B cell (primary cell): ENCODE data around the gene PRR20D. TPM values are rescaled to one million over a fixed set of nuclear protein-coding genes. Genes with fewer than 3 reads are reported as not detected.
"Not testable (repeated sequence)": the region's sequence is repeated elsewhere in the genome, so short reads cannot be mapped to it uniquely, and the experiment has no call there.

Experiments used
- ATAC-seq: fragments of 200-7000 bp; cut with Tn5 transposase; one replicate; pipeline ENCODE4 v1.10.0; 2021; ENCODE audit warnings: low read depth, mild to moderate bottlenecking, moderate number of reproducible peaks, moderate library complexity
- CTCF ChIA-PET: fragments of 350-600 bp; sonication (Branson Sonifier 250); formaldehyde crosslinking; loops from one replicate; lab custom pipeline; 2021; ENCODE audit warnings: antibody characterized with exemption, inconsistent platforms; lab: Charles Lee
- POLR2A ChIA-PET: fragments of 350-600 bp; sonication (Branson Sonifier 250); formaldehyde crosslinking; loops from one replicate; lab custom pipeline; 2021; ENCODE audit warnings: antibody characterized with exemption; lab: Charles Lee
- DNase-seq: peaks from one replicate; pipeline ENCODE4 v3.0.0; 2013
- H2AFZ ChIP-seq: 2 replicates; pipeline ENCODE4 v1.6.1; 2012; ENCODE audit warnings: mild to moderate bottlenecking, low read depth, low read length; ENCODE audit not compliant: insufficient read depth, poor library complexity, severe bottlenecking
- H3K27ac ChIP-seq, 2 donors: 1 replicate in 1 of 2; 2 replicates in 1 of 2; pipeline ENCODE4 v1.5.1; 2012 to 2013; ENCODE audit warnings: low read length in 2 of 2, mild to moderate bottlenecking in 2 of 2, moderate library complexity in 1 of 2
- H3K27me3 ChIP-seq, 4 experiments: fragments of 200-600 bp in 1 of 4; sonication (generic) in 1 of 4; replicated peaks in 1 of 4; 1 replicate in 2 of 4; 2 replicates in 2 of 4; pipeline versions ENCODE4 v1.6.1 to v1.7.0; 2013 to 2016; ENCODE audit warnings: low read length in 3 of 4, mild to moderate bottlenecking in 2 of 4, mixed read lengths in 1 of 4, moderate library complexity in 1 of 4; ENCODE audit not compliant: insufficient read depth in 4 of 4, control insufficient read depth in 3 of 4; ENCODE audit errors: control extremely low read depth in 1 of 4
- H3K36me3 ChIP-seq, 2 experiments: replicated peaks in 1 of 2; 1 replicate in 1 of 2; 2 replicates in 1 of 2; pipeline versions ENCODE4 v1.6.1 to v1.7.1; 2013; ENCODE audit warnings: low read length in 1 of 2; ENCODE audit not compliant: insufficient read depth in 2 of 2, control insufficient read depth in 1 of 2; ENCODE audit errors: control extremely low read depth in 1 of 2, extremely low read depth in 1 of 2
- H3K4me1 ChIP-seq, 2 donors: fragments of 200-600 bp in 1 of 2; sonication (generic) in 1 of 2; 1 replicate in 1 of 2; 2 replicates in 1 of 2; pipeline versions ENCODE4 v1.5.1 to v1.6.1; 2013 to 2017; ENCODE audit warnings: low read length in 2 of 2; ENCODE audit not compliant: control insufficient read depth in 2 of 2, insufficient read depth in 2 of 2
- H3K4me2 ChIP-seq: replicated peaks from 2 replicates; pipeline ENCODE3; 2012; ENCODE audit warnings: mild to moderate bottlenecking, low read depth, low read length; ENCODE audit not compliant: poor library complexity, severe bottlenecking
- H3K4me3 ChIP-seq, 5 experiments: fragments of 200-600 bp in 1 of 5; sonication (generic) in 1 of 5; 1 replicate in 3 of 5; 2 replicates in 2 of 5; pipeline versions ENCODE4 v1.5.1 to v1.7.0; 2011 to 2016; ENCODE audit warnings: low read length in 4 of 5, mild to moderate bottlenecking in 4 of 5, low read depth in 2 of 5, control low read depth in 1 of 5, moderate library complexity in 1 of 5; ENCODE audit not compliant: insufficient read depth in 1 of 5; ENCODE audit errors: control extremely low read depth in 1 of 5, extremely low read depth in 1 of 5
- H3K79me2 ChIP-seq: fragments of 200-600 bp; sonication (generic); one replicate; pipeline ENCODE4 v1.6.0; 2016; ENCODE audit warnings: low read length; ENCODE audit not compliant: control insufficient read depth, insufficient read depth
- H3K9ac ChIP-seq: fragments of 200-600 bp; sonication (generic); 2 replicates; pipeline ENCODE4 v1.6.1; 2017; ENCODE audit warnings: mild to moderate bottlenecking, low read length, moderate library complexity
- H3K9me3 ChIP-seq, 3 donors: one replicate each; pipeline versions ENCODE4 v1.6.1 to v1.7.1; 2013; ENCODE audit warnings: low read length in 2 of 3; ENCODE audit not compliant: control insufficient read depth in 2 of 3, insufficient read depth in 1 of 3; ENCODE audit errors: control extremely low read depth in 1 of 3
- H4K20me1 ChIP-seq: 2 replicates; pipeline ENCODE4 v1.6.0; 2012; ENCODE audit warnings: mild to moderate bottlenecking, low read length; ENCODE audit not compliant: insufficient read depth, control insufficient read depth, poor library complexity, severe bottlenecking
- H3K27ac Mint-ChIP-seq: one replicate; pipeline ENCODE4 v1.8.0; 2021; ENCODE audit warnings: mixed read lengths
- H3K27me3 Mint-ChIP-seq: one replicate; pipeline ENCODE4 v1.8.0; 2021; ENCODE audit warnings: mixed read lengths
- H3K4me1 Mint-ChIP-seq: one replicate; pipeline ENCODE4 v1.8.0; 2021; ENCODE audit warnings: mixed read lengths
- H3K4me3 Mint-ChIP-seq: one replicate; pipeline ENCODE4 v1.8.0; 2021; ENCODE audit warnings: mixed read lengths
- H3K9me3 Mint-ChIP-seq: one replicate; pipeline ENCODE4 v1.8.0; 2022; ENCODE audit warnings: mixed read lengths; ENCODE audit not compliant: insufficient read depth
- EZH2 ChIP-seq: IDR thresholded peaks from 2 replicates; pipeline ENCODE4 v1.6.1; 2012; ENCODE audit warnings: borderline replicate concordance, low read depth, mild to moderate bottlenecking, moderate library complexity, low read length; ENCODE audit not compliant: insufficient read depth, poor library complexity, severe bottlenecking
- WGBS: methylation state at CpG from one replicate; pipeline ENCODE4 v1.1.5; 2013; ENCODE audit warnings: missing lambda C conversion rate; ENCODE audit not compliant: insufficient coverage; 5-methylcytosine and 5-hydroxymethylcytosine counted together
- intact Hi-C: fragments of 100-400 bp; cut with micrococcal nuclease; formaldehyde crosslinking; loops from one replicate; pipeline ENCODE4 v1.10.0; 2022
- polyA plus RNA-seq: library from polyadenylated mRNA; depleted of rRNA; stranded (reverse); fragments of >200 nt; gene quantifications from 2 replicates; pipeline ENCODE4 v1.2.3, GENCODE V29; 2012
- total RNA-seq, 2 donors: library from RNA; stranded (reverse); fragments of 120-200 nt in 1 of 2; gene quantifications; 1 replicate in 1 of 2; 2 replicates in 1 of 2; pipeline versions ENCODE4 v1.2.3 to v1.2.4, GENCODE V29; 2013 to 2022
- TF ChIP-seq, protein P1 (sequence below): fragments of 200-600 bp; IDR thresholded peaks from one replicate; pipeline ENCODE4 v1.8.0; 2022; ENCODE audit warnings: antibody characterized with exemption, mild to moderate bottlenecking

The PRR20D gene
- total and polyA plus RNA-seq, 2 donors (not counting 1 experiment from before 2014, with no cell fraction given): not detected

DNA sequence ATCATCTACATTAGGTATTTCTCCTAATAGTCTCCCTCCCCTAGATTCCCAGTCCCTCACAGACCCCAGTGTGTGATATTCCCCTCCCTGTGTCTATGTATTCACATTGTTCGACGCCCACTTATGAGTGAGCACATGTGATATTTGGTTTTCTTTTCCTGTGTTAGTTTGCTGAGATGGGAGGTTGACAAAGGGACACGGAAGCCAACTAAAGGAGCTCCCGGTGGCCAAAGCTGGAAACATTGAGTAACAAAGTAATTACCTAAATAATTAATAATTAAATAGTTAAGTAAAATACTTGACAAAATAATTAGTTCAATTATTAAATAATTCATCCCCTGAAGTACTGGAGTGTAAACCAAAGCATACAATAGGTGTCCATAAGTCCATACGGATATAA lies 21.4 kb upstream of the PRR20D start:
- ChIA-PET POLR2A (no interaction called here), CTCF (no interaction called here)
- Histone ChIP-seq H2AFZ (no peak overlapping the region), H3K36me3 (no peaks in the 10 kb centered on the region), H4K20me1 (no peaks in the 10 kb centered on the region), H3K4me2 (no peak overlapping the region), H3K27ac (no peak overlapping the region), H3K27me3 (no peaks in the 10 kb centered on the region), H3K9ac (no peak overlapping the region), H3K4me3 (no peak overlapping the region), H3K9me3 (no peaks in the 10 kb centered on the region), H3K4me1 (no peaks in the 10 kb centered on the region), H3K79me2 (no peaks in the 10 kb centered on the region)
- Mint-ChIP-seq H3K27ac (no peak overlapping the region), H3K9me3 (peaks cover 3% of the 10 kb centered on the region), H3K4me1 (no peaks in the 10 kb centered on the region), H3K4me3 (no peak overlapping the region), H3K27me3 (no peaks in the 10 kb centered on the region)
- intact Hi-C loops: no loop called here
- TF ChIP-seq, protein P1, sequence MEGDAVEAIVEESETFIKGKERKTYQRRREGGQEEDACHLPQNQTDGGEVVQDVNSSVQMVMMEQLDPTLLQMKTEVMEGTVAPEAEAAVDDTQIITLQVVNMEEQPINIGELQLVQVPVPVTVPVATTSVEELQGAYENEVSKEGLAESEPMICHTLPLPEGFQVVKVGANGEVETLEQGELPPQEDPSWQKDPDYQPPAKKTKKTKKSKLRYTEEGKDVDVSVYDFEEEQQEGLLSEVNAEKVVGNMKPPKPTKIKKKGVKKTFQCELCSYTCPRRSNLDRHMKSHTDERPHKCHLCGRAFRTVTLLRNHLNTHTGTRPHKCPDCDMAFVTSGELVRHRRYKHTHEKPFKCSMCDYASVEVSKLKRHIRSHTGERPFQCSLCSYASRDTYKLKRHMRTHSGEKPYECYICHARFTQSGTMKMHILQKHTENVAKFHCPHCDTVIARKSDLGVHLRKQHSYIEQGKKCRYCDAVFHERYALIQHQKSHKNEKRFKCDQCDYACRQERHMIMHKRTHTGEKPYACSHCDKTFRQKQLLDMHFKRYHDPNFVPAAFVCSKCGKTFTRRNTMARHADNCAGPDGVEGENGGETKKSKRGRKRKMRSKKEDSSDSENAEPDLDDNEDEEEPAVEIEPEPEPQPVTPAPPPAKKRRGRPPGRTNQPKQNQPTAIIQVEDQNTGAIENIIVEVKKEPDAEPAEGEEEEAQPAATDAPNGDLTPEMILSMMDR: no peak
- TF ChIP-seq EZH2: no peak
- ATAC-seq (no peak), DNase-seq (no peak)
- WGBS: no CpG with 5 or more reads among the region's 5 CpGs

DNA sequence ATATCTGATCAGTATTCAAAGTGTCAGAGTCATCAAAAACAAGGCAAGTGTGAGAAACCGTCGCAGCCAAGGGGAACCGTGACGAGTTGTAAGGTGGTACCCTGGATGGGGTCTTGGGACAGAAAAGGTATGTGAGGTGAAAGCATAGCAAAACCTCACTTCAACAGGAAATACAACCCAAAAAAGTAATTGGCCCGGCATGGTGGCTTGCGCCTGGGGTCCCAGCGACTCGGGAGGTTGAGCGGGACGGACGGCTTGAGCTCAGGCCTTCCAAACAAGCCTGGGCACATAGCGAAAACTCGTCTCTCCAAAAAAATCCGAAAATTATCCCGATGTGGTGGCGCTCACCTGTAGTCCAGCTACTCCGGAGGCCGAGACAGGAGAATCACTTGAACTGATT lies 20.7 kb upstream of the PRR20D start:
- H3K9me3 ChIP-seq, intact Hi-C loops, H3K9me3 Mint-ChIP-seq, H3K9ac ChIP-seq, ATAC-seq, H3K79me2 ChIP-seq, H2AFZ ChIP-seq, H4K20me1 ChIP-seq, H3K4me1 ChIP-seq, H3K4me3 ChIP-seq, CTCF ChIA-PET, H3K36me3 ChIP-seq, H3K4me3 Mint-ChIP-seq, DNase-seq, H3K27ac Mint-ChIP-seq, H3K27me3 ChIP-seq, H3K4me1 Mint-ChIP-seq, H3K27ac ChIP-seq, H3K4me2 ChIP-seq, H3K27me3 Mint-ChIP-seq, POLR2A ChIA-PET: not testable (repeated sequence)
- WGBS: no CpG with 5 or more reads among the region's 18 CpGs

DNA sequence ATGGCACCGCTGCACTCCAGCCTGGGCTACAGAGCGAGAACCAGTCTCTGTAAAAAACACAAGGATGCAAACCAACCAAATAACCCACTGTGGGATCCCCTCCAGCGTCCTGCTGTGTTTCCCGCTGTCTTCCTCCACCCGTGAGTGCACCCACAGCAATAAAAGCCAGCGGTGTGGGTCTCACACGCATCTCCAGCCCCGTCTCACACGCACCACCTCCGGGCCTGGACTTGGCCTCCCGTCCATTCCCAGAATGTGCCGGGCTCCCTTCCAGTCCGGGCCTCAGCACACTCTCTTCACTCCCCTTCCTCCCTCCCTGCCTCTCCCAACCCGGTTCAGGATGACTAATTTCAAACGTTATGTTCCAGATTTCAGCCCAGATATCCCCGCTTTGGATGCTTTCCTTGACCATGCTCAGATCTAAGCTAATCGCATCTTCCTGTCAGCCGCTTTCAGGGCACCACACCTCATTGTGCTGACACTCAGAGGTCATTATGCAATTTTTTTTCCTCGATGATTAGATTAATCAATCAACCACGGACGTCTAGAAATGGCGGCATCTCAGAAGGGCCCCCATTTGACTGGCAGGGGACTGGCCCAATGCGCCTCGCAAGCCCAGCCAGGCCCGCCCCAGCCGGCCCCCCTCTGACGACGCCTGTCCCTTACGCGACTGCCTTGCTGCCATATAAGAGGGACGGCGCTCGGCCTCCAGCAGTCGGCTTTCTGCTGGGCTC lies 20.0 kb upstream of the PRR20D start, which contains the start of gene PRR20A:
Gene PRR20A (plus strand): TSS at position 684 of the 734 bp plus-strand sequence. CDS start 387 bp downstream, outside the sequence.
- H3K9me3 Mint-ChIP-seq, H3K4me3 ChIP-seq, H3K4me1 Mint-ChIP-seq, H3K4me1 ChIP-seq, H2AFZ ChIP-seq, CTCF ChIA-PET, H4K20me1 ChIP-seq, H3K27me3 Mint-ChIP-seq, H3K36me3 ChIP-seq, H3K27me3 ChIP-seq, ATAC-seq, H3K9ac ChIP-seq, H3K79me2 ChIP-seq, H3K27ac Mint-ChIP-seq, H3K4me2 ChIP-seq, POLR2A ChIA-PET, H3K27ac ChIP-seq, intact Hi-C loops, H3K4me3 Mint-ChIP-seq, DNase-seq, H3K9me3 ChIP-seq: not testable (repeated sequence)
- 98% methylated on average over 6 of the region's 34 CpGs for WGBS
